Measurements from ENCODE around the gene CUL4A. TPM values are rescaled to one million over a fixed set of nuclear protein-coding genes. Genes with fewer than 3 reads are reported as not detected.

Gene CUL4A
- polyA plus RNA-seq, 1 experiment = 75.4 TPM

DNA sequence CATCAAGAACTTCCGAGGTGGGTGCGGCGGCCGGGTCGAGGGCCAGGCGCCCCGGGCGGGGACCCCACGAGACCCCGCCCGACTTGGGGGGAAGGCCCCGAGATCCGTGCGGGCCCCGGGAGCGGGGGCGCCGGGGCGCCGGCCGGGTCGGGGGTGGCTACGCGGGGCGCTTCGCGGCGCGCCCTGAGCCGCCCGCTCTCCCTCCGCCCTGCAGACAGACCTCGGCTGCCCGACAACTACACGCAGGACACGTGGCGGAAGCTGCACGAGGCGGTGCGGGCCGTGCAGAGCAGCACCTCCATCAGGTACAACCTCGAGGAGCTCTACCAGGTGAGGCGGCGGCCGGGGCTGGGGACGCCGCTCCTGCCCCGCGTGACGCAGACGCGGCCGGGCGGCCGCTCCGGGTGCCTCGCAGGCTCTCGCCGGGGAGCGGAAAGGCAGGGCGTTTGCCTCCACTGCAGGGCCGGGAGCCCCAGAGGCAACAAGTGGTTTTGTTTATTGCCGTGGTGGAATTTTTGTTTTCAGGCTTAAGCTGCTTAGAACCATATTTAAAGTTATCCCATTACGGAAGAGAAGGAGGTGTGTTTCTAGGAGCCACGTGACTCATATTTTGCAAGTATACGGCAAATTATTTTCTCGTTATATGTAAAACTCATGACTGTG lies 477 bp downstream of the CUL4A start:
- H3K9me3 ChIP-seq (ENCODE audit: control insufficient read depth, insufficient read depth, low read length) = no peaks in the 10 kb centered on the region; the same call in 1 of the 2 replicates
- H3K27me3 ChIP-seq (ENCODE audit: control insufficient read depth, insufficient read depth, low read length) = no peaks in the 10 kb centered on the region
- peak overlapping the region; percentile 13 for H3K27ac ChIP-seq (ENCODE audit: low read depth, low read length)
- POLR2A ChIA-PET = interaction anchor here (1.0 to 2.6 kb wide), 9 partner anchors 8 to 87 kb away, joined by 3 to 18 read pairs (median 5); partner anchors contain the start of genes F10 and LAMP1
- CTCF ChIA-PET = no interaction called here
- no peak for DNase-seq (ENCODE audit: low read depth, low spot score)
- TF ChIP-seq, protein P1, sequence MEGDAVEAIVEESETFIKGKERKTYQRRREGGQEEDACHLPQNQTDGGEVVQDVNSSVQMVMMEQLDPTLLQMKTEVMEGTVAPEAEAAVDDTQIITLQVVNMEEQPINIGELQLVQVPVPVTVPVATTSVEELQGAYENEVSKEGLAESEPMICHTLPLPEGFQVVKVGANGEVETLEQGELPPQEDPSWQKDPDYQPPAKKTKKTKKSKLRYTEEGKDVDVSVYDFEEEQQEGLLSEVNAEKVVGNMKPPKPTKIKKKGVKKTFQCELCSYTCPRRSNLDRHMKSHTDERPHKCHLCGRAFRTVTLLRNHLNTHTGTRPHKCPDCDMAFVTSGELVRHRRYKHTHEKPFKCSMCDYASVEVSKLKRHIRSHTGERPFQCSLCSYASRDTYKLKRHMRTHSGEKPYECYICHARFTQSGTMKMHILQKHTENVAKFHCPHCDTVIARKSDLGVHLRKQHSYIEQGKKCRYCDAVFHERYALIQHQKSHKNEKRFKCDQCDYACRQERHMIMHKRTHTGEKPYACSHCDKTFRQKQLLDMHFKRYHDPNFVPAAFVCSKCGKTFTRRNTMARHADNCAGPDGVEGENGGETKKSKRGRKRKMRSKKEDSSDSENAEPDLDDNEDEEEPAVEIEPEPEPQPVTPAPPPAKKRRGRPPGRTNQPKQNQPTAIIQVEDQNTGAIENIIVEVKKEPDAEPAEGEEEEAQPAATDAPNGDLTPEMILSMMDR (IDR thresholded peaks at IDR 0.05; ENCODE audit: low read depth, low read length) = no peak
- peak overlapping the region; percentile 95 for H3K4me3 ChIP-seq (ENCODE audit: low read depth, low read length)

DNA sequence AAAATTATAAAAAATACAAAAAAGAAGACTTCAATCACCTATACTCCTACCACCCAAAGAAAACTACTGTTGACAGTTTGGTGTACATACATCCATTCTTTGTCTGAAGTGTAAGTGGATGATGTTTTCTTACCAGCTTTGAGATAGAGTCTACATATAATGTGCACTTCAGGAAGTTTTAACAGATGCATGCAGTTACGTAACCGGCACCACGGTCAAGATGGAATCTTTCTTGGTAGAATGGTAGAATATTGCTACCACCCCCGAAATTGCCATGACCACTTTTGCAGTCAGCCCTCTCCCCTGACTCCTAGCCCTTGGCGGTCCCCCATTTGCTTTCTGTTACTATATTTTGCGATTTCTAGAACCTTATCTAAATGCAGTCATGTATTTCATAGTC lies 1.4 kb downstream of the CUL4A start:
- no peak overlapping the region for H3K27ac ChIP-seq (ENCODE audit: low read depth, low read length)
- H3K4me3 ChIP-seq (ENCODE audit: low read depth, low read length) = peak overlapping the region; percentile 95
- POLR2A ChIA-PET = no interaction called here
- CTCF ChIA-PET = no interaction called here
- no peaks in the 10 kb centered on the region; the same call in 1 of the 2 replicates for H3K9me3 ChIP-seq (ENCODE audit: control insufficient read depth, insufficient read depth, low read length)
- H3K27me3 ChIP-seq (ENCODE audit: control insufficient read depth, insufficient read depth, low read length) = no peaks in the 10 kb centered on the region
- DNase-seq (ENCODE audit: low read depth, low spot score) = no peak
- TF ChIP-seq, protein P1 (IDR thresholded peaks at IDR 0.05; ENCODE audit: low read depth, low read length) = no peak

DNA sequence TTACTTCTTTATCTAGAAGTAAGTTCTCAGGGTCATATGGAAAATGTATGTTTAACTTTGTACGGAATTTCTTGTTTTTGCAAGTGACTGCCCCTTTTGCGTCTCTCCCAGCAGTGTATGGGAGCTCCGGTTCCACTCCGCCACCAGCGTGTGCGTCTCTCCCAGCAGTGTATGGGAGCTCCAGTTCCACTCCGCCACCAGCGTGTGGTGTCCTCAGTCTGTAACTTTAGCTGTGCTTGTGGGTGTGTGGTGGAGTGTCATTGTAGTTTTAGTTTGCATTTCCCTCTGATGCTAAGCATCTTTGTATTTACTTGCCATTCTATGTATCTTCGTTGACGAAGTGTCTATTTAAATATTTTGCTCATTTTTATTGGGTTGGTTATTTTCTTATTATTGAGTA lies 2.4 kb downstream of the CUL4A start:
- no peak for DNase-seq (ENCODE audit: low read depth, low spot score)
- H3K9me3 ChIP-seq (ENCODE audit: control insufficient read depth, insufficient read depth, low read length) = no peaks in the 10 kb centered on the region; the same call in 1 of the 2 replicates
- ChIA-PET CTCF (no interaction called here), POLR2A (no interaction called here)
- H3K4me3 ChIP-seq (ENCODE audit: low read depth, low read length) = no peak overlapping the region
- H3K27ac ChIP-seq (ENCODE audit: low read depth, low read length) = no peak overlapping the region
- H3K27me3 ChIP-seq (ENCODE audit: control insufficient read depth, insufficient read depth, low read length) = no peaks in the 10 kb centered on the region
- TF ChIP-seq, protein P1 (IDR thresholded peaks at IDR 0.05; ENCODE audit: low read depth, low read length) = 0 out of 2 replicates have a peak, but pooled peaks have one; percentile 17

DNA sequence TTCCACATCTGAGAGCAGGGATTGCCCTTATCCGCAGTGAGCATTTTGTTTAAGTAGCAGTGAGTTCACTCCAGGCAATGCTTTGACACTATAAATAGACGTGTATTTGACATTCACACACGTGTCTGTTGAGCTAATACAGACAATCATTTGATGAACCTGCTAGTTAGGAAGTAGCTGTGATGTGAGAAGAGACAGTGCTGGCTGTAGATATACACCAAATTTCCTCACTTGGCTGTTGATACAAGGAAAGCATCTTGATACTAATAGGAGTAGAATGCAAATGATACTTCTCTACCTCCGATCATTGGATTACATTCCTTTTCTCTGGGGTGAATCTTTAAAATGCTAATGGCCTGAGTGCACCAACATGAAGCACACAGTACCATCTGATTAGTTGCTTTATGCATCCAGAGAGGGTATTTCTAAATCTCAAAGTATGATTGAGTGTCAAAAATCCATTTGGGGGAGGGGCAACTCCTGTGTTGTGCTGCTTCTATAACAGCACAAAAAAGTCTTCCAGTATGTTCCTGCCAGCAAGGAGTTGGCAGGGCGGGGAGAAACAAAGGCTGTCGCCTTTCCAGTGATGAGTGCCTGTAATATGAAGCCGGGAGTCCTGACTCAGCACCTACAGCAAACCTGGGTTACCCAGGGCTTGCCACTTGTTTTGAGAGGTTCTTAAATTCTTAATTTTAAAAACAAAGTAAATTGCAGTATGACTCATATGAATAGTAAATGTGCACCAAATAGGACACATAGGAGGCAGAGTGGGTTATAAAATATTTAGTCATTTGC lies 7.0 kb downstream of the CUL4A start:
- no peaks in the 10 kb centered on the region for H3K27me3 ChIP-seq (ENCODE audit: control insufficient read depth, insufficient read depth, low read length)
- TF ChIP-seq, protein P1 (IDR thresholded peaks at IDR 0.05; ENCODE audit: low read depth, low read length) = no peak
- no peak for DNase-seq (ENCODE audit: low read depth, low spot score)
- no peaks in the 10 kb centered on the region for H3K9me3 ChIP-seq (ENCODE audit: control insufficient read depth, insufficient read depth, low read length)
- ChIA-PET CTCF (interaction anchor here (0.6 kb wide), 1 partner anchor 40 kb away, joined by 3 read pairs; no protein-coding TSS in a partner anchor), POLR2A (interaction anchor here (0.6 kb wide), 1 partner anchor 234 kb away, joined by 5 read pairs; no protein-coding TSS in a partner anchor)
- no peak overlapping the region; the same call in 1 of the 2 replicates for H3K4me3 ChIP-seq (ENCODE audit: low read depth, low read length)
- H3K27ac ChIP-seq (ENCODE audit: low read depth, low read length) = peak overlapping the region; percentile 43

DNA sequence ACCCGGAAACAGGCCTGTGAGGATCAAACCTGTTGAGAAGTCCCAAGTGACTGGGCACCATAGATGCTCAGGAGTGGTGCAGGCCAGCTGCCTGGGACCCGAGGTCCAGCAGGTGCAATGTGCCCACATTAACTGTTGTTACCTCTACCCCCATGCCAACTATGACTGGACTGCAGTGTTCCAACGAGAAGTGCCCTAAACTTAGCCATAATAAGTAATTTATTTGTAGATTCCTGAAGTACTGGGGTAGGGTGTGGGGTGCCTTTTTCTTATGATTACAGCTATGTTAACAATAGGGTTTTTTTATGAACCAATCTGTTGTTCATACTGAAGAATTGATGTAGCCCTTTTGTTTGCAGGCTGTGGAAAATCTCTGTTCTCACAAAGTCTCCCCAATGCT lies 9.2 kb downstream of the CUL4A start:
- ChIA-PET POLR2A (interaction anchor here (1.3 kb wide), 1 partner anchor 9 kb away, joined by 5 read pairs; the partner anchor contains the start of genes CUL4A and PCID2), CTCF (no interaction called here)
- H3K27ac ChIP-seq (ENCODE audit: low read depth, low read length) = no peak overlapping the region
- no peaks in the 10 kb centered on the region for H3K9me3 ChIP-seq (ENCODE audit: control insufficient read depth, insufficient read depth, low read length)
- TF ChIP-seq, protein P1 (IDR thresholded peaks at IDR 0.05; ENCODE audit: low read depth, low read length) = no peak
- no peak for DNase-seq (ENCODE audit: low read depth, low spot score)
- no peaks in the 10 kb centered on the region for H3K27me3 ChIP-seq (ENCODE audit: control insufficient read depth, insufficient read depth, low read length)
- H3K4me3 ChIP-seq (ENCODE audit: low read depth, low read length) = no peak overlapping the region

Measured in AG04450 (cell line).